Left lung (tissue), 10 donors: Measurements from ENCODE around the gene RNF121. TPM values are rescaled to one million over a fixed set of nuclear protein-coding genes. Genes with fewer than 3 reads are reported as not detected.

Experiments used
- ATAC-seq: fragments of 200-7000 bp; cut with Tn5 transposase; one replicate; pipeline ENCODE4 v1.9.1; 2020; ENCODE audit warnings: moderate library complexity
- DNase-seq, 4 donors: peaks; one replicate each; pipeline ENCODE4 v3.0.0-alpha.2; 2013 to 2020
- H3K27ac ChIP-seq, 2 donors: fragments of 200-600 bp; sonication (generic) in 1 of 2; one replicate each; pipeline versions ENCODE4 v1.5.0 to v1.8.0; 2020 to 2021
- H3K27me3 ChIP-seq, 2 donors: fragments of 200-600 bp; sonication (generic) in 1 of 2; one replicate each; pipeline versions ENCODE4 v1.5.0 to v1.8.0; 2020 to 2021
- H3K36me3 ChIP-seq, 2 donors: fragments of 200-600 bp; sonication (generic) in 1 of 2; one replicate each; pipeline versions ENCODE4 v1.5.0 to v1.8.0; 2020 to 2021
- H3K4me1 ChIP-seq, 2 donors: fragments of 200-600 bp; one replicate each; pipeline ENCODE4 v1.8.0; 2021
- H3K4me3 ChIP-seq, 2 donors: fragments of 200-600 bp; sonication (generic) in 1 of 2; one replicate each; pipeline versions ENCODE4 v1.5.0 to v1.8.0; 2020 to 2021; ENCODE audit warnings: mild to moderate bottlenecking in 1 of 2
- H3K9me3 ChIP-seq, 2 donors: fragments of 200-600 bp; sonication (generic) in 1 of 2; one replicate each; pipeline versions ENCODE4 v1.5.0 to v1.8.0; 2020 to 2021
- intact Hi-C, 2 donors: fragments of 100-400 bp; cut with DNase I; formaldehyde crosslinking; loops; one replicate each; pipeline versions ENCODE4 v1.11.2 to v1.14.2; 2022
- polyA plus RNA-seq, 6 donors: library from polyadenylated mRNA; unstranded; fragments of 120-200 nt; gene quantifications; one replicate each; pipeline ENCODE4 v1.2.1, GENCODE V29; 2013; ENCODE audit not compliant: insufficient read length in 6 of 6
- total RNA-seq, 2 donors: library from RNA; stranded (reverse); fragmentation: NEBNext Ultra II Directional; extraction: Animal tissue kit (Norgen Biotek cat#: 25700); gene quantifications; one replicate each; pipeline ENCODE4 v1.2.1, GENCODE V29; 2021
- TF ChIP-seq, protein P1 (sequence below), 2 donors: fragments of 200-600 bp; sonication (generic) in 1 of 2; IDR thresholded peaks; one replicate each; pipeline versions ENCODE4 v1.5.0 to v1.8.0; 2021; ENCODE audit warnings: antibody characterized with exemption in 2 of 2
- donor health status: DM: no; HTN: yes; CAD: no.
- donor health status: DM: no; HTN: no; CAD: no.

The RNF121 gene
- total and polyA plus RNA-seq, 8 donors: 30.3 to 40.6 (median 33.8) TPM

DNA sequence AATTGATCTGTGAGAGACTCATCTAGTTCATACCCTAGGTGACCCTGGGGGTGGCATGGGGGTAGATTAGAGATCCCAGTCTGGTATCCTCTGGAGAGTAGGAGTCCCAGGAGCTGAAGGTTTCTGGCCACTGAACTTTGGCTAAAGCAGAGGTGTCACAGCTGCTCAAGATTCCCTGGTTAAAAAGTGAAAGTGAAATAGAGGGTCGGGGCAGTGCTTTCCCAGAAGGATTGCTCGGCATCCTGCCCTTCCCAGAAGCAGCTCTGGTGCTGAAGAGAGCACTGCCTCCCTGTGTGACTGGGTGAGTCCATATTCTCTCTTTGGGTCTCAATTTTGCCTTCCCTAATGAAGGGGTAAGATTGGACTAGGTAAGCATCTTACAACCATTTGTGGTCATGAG is 70.5 kb downstream of the RNF121 start:
- peak; percentile 53 for ATAC-seq

DNA sequence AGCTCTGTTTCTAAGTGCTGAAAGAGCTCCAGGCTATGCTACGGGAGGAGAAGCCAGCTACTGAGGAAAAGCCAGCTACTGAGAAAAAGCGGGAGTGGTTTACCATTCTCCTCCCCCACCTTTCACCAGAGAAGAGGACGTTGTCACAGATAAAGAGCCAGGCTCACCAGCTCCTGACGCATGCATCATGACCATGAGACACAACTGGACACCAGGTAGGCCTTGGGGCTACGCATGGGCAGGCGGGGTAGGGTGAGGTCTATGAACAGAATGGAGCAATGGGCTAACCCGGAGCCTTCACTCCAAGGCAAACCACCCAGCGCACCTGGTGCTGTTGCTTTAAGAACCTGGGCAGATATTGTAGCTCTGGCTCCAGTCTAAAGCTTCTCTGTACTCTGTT is 71.0 kb downstream of the RNF121 start:
- Histone ChIP-seq H3K27me3 (no peaks in the 10 kb centered on the region), H3K36me3 (peaks cover 0 to 47% of the 10 kb centered on the region in 2 donors), H3K27ac (peak overlapping the region; percentile 79 to 84), H3K4me1 (peaks cover 9 to 49% of the 10 kb centered on the region in 2 donors), H3K9me3 (no peaks in the 10 kb centered on the region), H3K4me3 (peak overlapping the region in 1 of 2 donors; percentile 33)
- TF ChIP-seq, protein P1, sequence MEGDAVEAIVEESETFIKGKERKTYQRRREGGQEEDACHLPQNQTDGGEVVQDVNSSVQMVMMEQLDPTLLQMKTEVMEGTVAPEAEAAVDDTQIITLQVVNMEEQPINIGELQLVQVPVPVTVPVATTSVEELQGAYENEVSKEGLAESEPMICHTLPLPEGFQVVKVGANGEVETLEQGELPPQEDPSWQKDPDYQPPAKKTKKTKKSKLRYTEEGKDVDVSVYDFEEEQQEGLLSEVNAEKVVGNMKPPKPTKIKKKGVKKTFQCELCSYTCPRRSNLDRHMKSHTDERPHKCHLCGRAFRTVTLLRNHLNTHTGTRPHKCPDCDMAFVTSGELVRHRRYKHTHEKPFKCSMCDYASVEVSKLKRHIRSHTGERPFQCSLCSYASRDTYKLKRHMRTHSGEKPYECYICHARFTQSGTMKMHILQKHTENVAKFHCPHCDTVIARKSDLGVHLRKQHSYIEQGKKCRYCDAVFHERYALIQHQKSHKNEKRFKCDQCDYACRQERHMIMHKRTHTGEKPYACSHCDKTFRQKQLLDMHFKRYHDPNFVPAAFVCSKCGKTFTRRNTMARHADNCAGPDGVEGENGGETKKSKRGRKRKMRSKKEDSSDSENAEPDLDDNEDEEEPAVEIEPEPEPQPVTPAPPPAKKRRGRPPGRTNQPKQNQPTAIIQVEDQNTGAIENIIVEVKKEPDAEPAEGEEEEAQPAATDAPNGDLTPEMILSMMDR (IDR thresholded peaks at IDR 0.05): no peak
- intact Hi-C loops: no loop called here
- no peak for DNase-seq
- no peak for ATAC-seq

More for the DNA sequence above, 70.5 kb downstream of the RNF121 start:
- Histone ChIP-seq H3K36me3 (peaks cover 0 to 43% of the 10 kb centered on the region in 2 donors), H3K27me3 (no peaks in the 10 kb centered on the region), H3K4me3 (peak overlapping the region in 1 of 2 donors; percentile 33), H3K27ac (peak overlapping the region; percentile 79 to 84), H3K9me3 (no peaks in the 10 kb centered on the region), H3K4me1 (peaks cover 9 to 49% of the 10 kb centered on the region in 2 donors)
- TF ChIP-seq, protein P1 (IDR thresholded peaks at IDR 0.05): no peak
- intact Hi-C loops: no loop called here
- no peak for DNase-seq

DNA sequence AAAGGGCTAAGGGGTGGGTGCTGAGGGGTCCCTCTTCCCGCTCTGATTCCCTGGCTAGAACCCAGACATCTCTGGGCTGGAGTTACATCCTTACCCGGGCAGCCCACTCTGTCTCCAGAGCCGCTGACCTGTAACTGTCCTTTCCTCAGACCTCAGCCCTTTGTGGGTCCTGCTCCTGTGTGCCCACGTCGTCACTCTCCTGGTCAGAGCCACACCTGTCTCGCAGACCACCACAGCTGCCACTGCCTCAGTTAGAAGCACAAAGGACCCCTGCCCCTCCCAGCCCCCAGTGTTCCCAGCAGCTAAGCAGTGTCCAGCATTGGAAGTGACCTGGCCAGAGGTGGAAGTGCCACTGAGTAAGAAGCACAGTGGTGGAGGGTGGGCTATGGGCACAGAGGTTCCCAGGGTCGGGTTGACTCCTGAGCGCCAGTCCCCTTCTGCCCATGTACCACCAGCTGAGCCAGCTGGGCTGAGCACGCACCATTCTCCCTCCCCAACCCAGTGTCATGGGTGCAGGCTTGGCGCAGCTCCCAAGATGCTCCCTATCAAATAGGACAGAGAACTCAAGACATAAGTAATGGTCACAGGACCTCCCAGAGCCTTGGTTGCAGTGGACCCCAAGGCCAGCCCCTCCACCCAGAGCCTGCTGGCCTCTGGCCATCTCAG is 71.5 kb downstream of the RNF121 start:
- no peaks in the 10 kb centered on the region for H3K27me3 ChIP-seq
- H3K27ac ChIP-seq: peak overlapping the region; percentile 79 to 84
- peaks cover 3 to 53% of the 10 kb centered on the region in 2 donors for H3K36me3 ChIP-seq
- peaks cover 9 to 49% of the 10 kb centered on the region in 2 donors for H3K4me1 ChIP-seq
- intact Hi-C loops: no loop called here
- DNase-seq (no peak), ATAC-seq (no peak)
- peak overlapping the region in 1 of 2 donors; percentile 33 for H3K4me3 ChIP-seq
- no peaks in the 10 kb centered on the region for H3K9me3 ChIP-seq
- TF ChIP-seq, protein P1 (IDR thresholded peaks at IDR 0.05): no peak

DNA sequence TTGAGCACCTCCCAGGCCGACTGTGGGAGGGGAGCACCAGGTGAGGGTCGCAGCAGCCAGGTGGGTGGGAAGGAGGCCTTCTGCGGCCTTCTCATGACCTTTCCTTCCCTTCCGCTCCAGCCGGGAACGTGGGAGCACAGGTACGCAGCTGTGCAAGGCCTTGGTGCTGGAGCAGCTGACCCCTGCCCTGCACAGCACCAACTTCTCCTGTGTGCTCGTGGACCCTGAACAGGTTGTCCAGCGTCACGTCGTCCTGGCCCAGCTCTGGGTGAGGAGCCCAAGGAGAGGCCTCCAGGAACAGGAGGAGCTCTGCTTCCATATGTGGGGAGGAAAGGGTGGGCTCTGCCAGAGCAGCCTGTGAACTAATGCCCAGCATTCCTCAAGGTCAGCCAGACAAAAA is 72.4 kb downstream of the RNF121 start:
- Histone ChIP-seq H3K4me1 (peaks cover 9 to 48% of the 10 kb centered on the region in 2 donors), H3K36me3 (peaks cover 3 to 62% of the 10 kb centered on the region in 2 donors), H3K4me3 (no peak overlapping the region), H3K27ac (peak overlapping the region in 1 of 2 donors; percentile 13), H3K9me3 (no peaks in the 10 kb centered on the region), H3K27me3 (no peaks in the 10 kb centered on the region)
- TF ChIP-seq, protein P1 (IDR thresholded peaks at IDR 0.05): no peak
- ATAC-seq: no peak
- intact Hi-C loops: no loop called here
- no peak for DNase-seq

DNA sequence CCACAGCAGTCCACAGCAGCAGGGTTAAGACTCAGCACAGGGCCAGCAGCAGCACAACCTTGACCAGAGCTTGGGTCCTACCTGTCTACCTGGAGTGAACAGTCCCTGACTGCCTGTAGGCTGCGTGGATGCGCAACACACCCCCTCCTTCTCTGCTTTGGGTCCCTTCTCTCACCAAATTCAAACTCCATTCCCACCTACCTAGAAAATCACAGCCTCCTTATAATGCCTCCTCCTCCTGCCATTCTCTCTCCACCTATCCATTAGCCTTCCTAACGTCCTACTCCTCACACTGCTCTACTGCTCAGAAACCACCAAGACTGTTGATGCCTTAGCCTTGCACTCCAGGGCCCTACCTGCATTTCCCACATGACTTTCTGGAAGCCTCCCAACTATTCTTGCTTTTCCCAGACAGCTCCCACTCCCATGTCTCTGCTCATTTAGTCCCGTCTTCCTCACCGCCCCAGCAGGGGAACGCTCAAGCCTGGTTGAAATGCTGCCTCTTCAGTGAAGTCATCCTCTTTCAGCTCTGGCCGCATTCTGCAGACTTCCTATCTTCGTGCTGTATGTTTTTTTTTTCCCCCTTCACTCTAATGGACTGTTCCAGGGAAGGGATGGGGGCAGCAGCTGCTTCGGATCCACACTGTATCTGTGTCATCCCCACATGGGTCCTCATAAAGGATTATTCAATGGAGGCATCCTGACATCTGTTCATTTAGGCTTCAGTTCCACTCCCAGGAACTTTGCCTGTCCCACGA is 73.2 kb downstream of the RNF121 start:
- ATAC-seq: no peak
- H3K9me3 ChIP-seq: no peaks in the 10 kb centered on the region
- no peak for DNase-seq
- peaks cover 3 to 69% of the 10 kb centered on the region in 2 donors for H3K36me3 ChIP-seq
- TF ChIP-seq, protein P1 (IDR thresholded peaks at IDR 0.05): no peak
- no peak overlapping the region for H3K4me3 ChIP-seq
- peaks cover 9 to 41% of the 10 kb centered on the region in 2 donors for H3K4me1 ChIP-seq
- H3K27ac ChIP-seq: peak overlapping the region in 1 of 2 donors; percentile 13
- H3K27me3 ChIP-seq: no peaks in the 10 kb centered on the region
- intact Hi-C loops: no loop called here
